ENCODE measurements around the gene RGMB.

RGMB gene

DNA sequence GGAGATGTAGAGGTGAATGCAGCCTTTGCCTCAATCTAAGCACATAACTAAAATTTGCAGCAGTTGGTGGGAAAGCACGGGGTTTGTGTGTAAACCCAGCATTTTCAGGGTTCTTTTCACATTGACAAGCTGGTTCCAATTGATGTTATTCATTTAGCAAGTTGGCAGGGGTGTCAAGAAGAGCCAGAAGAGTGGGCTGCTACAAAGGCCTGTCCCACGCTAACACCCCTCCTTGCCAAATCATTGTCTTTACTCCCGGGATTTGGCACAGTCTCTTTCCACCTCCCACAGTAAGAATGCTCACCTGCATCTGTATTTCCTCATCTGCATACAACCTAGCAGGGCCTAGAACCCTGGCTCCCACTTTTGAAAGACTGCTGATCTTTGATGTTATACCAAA is 11.8 kb downstream of the RGMB start:
- DNase-seq (ENCODE audit: low read depth, low spot score), result no peak
- TF ChIP-seq EZH2 (IDR thresholded peaks at IDR 0.05) (no peak), FOXP2 (optimal IDR thresholded peaks at IDR 0.05; ENCODE audit: control extremely low read depth, extremely low read length, insufficient read depth) (no peak), POLR2AphosphoS5 (IDR thresholded peaks at IDR 0.05; ENCODE audit: borderline replicate concordance, low read depth, low read length) (no peak)
- H3K36me3 ChIP-seq (ENCODE audit: insufficient read depth, low read length), result peaks cover 38% of the 10 kb centered on the region
- no peak overlapping the region for H3K4me3 ChIP-seq
- H3K9ac ChIP-seq (ENCODE audit: insufficient read length), result no peak overlapping the region
- H3K9me3 ChIP-seq (ENCODE audit: low read depth, low read length), result no peaks in the 10 kb centered on the region
- no peak overlapping the region for H3K27ac ChIP-seq

DNA sequence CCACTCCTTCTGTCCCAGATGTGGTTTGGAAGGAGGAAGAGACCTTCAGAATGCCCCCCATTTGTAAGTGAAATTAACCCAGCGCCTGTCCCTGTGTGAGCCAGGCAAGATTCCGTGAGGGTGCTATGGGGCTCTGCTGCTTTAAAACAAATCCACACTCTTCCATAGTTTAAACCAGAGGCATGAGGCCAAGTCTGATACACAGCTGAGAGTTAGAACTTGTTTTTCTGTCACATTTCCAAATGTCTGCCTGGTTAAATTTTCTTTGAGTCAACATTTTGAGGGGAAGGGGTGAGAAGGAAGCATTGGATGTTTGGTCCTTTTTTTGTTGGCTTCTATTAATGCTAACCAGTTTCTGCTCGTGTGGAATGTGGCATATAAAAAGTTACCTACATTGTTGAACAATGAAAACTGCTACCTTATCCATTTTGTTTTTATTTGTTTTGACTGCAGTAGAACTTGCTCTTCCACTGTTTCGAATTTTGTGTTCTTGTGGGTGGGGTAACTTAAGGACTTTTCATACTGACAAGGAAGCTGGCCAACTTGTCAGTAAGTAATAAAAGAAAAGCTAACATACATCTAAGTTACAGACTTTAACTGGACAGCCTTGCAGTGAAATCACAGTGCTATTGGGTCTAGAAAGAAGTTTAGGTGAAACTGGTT is 12.9 kb downstream of the RGMB start:
- H3K9ac ChIP-seq (ENCODE audit: insufficient read length), result no peak overlapping the region
- H3K36me3 ChIP-seq (ENCODE audit: insufficient read depth, low read length), result peaks cover 29% of the 10 kb centered on the region
- no peak overlapping the region for H3K27ac ChIP-seq
- H3K4me3 ChIP-seq, result no peak overlapping the region
- no peaks in the 10 kb centered on the region for H3K9me3 ChIP-seq (ENCODE audit: low read depth, low read length)
- TF ChIP-seq FOXP2 (optimal IDR thresholded peaks at IDR 0.05; ENCODE audit: control extremely low read depth, extremely low read length, insufficient read depth), result no peak
- DNase-seq (ENCODE audit: low read depth, low spot score), result no peak

DNA sequence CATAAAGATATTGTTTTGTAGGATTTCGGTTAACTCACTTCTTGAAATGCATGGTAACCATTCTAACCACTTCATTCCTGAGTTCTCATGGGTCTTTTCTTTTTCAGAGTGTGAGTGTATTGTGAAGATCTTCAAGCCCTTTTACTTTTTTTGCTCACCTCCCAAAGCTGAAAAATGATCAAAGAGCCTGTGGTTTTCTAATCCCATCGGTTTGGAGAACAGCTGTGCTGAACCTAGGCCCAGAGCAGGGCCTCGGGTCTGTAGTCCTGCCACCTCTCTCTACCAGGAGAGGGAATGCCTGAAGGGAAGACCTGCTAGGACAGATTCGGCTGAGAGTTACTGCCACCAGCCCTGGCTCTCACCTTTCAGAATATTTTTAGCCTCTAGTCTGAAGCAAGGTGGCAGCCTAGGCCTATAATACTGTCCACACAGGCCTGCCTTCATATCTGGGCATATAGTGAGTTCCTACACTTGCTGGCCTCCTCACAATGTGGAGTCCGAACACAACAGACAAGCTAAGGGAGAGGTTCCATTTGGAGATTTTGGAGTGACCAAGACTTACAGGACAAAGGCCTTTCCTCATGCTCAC is 13.8 kb downstream of the RGMB start:
- no peak overlapping the region for H3K9ac ChIP-seq (ENCODE audit: insufficient read length)
- H3K36me3 ChIP-seq (ENCODE audit: insufficient read depth, low read length), result peaks cover 20% of the 10 kb centered on the region; the same call in 1 of the 2 replicates
- no peak for TF ChIP-seq EZH2 (IDR thresholded peaks at IDR 0.05)
- TF ChIP-seq FOXP2 (optimal IDR thresholded peaks at IDR 0.05; ENCODE audit: control extremely low read depth, extremely low read length, insufficient read depth), result no peak
- TF ChIP-seq POLR2AphosphoS5 (IDR thresholded peaks at IDR 0.05; ENCODE audit: borderline replicate concordance, low read depth, low read length), result no peak
- H3K4me3 ChIP-seq, result no peak overlapping the region
- no peak for DNase-seq (ENCODE audit: low read depth, low spot score)
- H3K27ac ChIP-seq, result no peak overlapping the region
- H3K9me3 ChIP-seq (ENCODE audit: low read depth, low read length), result no peaks in the 10 kb centered on the region

DNA sequence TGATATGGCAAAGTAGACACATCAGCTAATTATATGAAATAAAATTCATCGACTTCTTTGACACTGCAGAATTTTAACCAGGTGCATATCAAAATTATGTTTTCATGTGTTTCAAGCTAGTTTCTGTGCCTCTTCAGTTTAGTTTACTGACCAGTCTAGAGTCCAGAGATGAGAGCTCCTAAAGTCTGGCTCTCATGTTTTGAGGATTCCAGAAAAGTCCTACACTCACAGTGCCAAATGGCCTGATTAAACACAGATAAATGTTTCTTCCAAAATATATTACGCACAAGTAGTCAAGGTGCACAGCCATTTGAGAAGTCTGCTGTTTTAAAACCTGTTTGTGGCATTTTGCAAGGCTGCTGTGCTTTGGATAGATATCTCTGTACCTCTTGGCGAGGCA is 15.6 kb downstream of the RGMB start:
- H3K36me3 ChIP-seq (ENCODE audit: insufficient read depth, low read length), result peaks cover 14% of the 10 kb centered on the region
- H3K9me3 ChIP-seq (ENCODE audit: low read depth, low read length), result no peaks in the 10 kb centered on the region
- TF ChIP-seq FOXP2 (optimal IDR thresholded peaks at IDR 0.05; ENCODE audit: control extremely low read depth, extremely low read length, insufficient read depth) (no peak), POLR2AphosphoS5 (IDR thresholded peaks at IDR 0.05; ENCODE audit: borderline replicate concordance, low read depth, low read length) (no peak), EZH2 (IDR thresholded peaks at IDR 0.05) (no peak)
- no peak overlapping the region for H3K9ac ChIP-seq (ENCODE audit: insufficient read length)
- H3K27ac ChIP-seq, result no peak overlapping the region
- no peak overlapping the region for H3K4me3 ChIP-seq
- DNase-seq (ENCODE audit: low read depth, low spot score), result no peak

- TF ChIP-seq EZH2 (IDR thresholded peaks at IDR 0.05) (no peak), FOXP2 (optimal IDR thresholded peaks at IDR 0.05; ENCODE audit: control extremely low read depth, extremely low read length, insufficient read depth) (no peak), POLR2AphosphoS5 (IDR thresholded peaks at IDR 0.05; ENCODE audit: borderline replicate concordance, low read depth, low read length) (no peak)
- Histone ChIP-seq H3K27ac (no peak overlapping the region), H3K36me3 (ENCODE audit: insufficient read depth, low read length) (peaks cover 13% of the 10 kb centered on the region)
These were observed 17.6 kb downstream of the RGMB start for GRCh38 chr5:98791001-98791519.

GRCh38 chr5:98791898-98792580 is 18.6 kb downstream of the RGMB start:
- TF ChIP-seq EZH2 (IDR thresholded peaks at IDR 0.05), result no peak
- no peak for TF ChIP-seq FOXP2 (optimal IDR thresholded peaks at IDR 0.05; ENCODE audit: control extremely low read depth, extremely low read length, insufficient read depth)
- TF ChIP-seq POLR2AphosphoS5 (IDR thresholded peaks at IDR 0.05; ENCODE audit: borderline replicate concordance, low read depth, low read length), result no peak
- Histone ChIP-seq H3K27ac (no peak overlapping the region), H3K36me3 (ENCODE audit: insufficient read depth, low read length) (peaks cover 13% of the 10 kb centered on the region), H3K9me3 (ENCODE audit: low read depth, low read length) (no peaks in the 10 kb centered on the region), H3K9ac (ENCODE audit: insufficient read length) (no peak overlapping the region), H3K4me3 (no peak overlapping the region)
- no peak for DNase-seq (ENCODE audit: low read depth, low spot score)

More at GRCh38 chr5:98791001-98791519, 17.6 kb downstream of the RGMB start:
- Histone ChIP-seq H3K9me3 (ENCODE audit: low read depth, low read length) (no peaks in the 10 kb centered on the region), H3K9ac (ENCODE audit: insufficient read length) (no peak overlapping the region), H3K4me3 (no peak overlapping the region)
- no peak for DNase-seq (ENCODE audit: low read depth, low spot score)

- Histone ChIP-seq H3K4me3 (no peak overlapping the region), H3K9ac (ENCODE audit: insufficient read length) (no peak overlapping the region), H3K36me3 (ENCODE audit: insufficient read depth, low read length) (peaks cover 7% of the 10 kb centered on the region), H3K9me3 (ENCODE audit: low read depth, low read length) (no peaks in the 10 kb centered on the region), H3K27ac (no peak overlapping the region)
- DNase-seq (ENCODE audit: low read depth, low spot score), result no peak
- TF ChIP-seq POLR2AphosphoS5 (IDR thresholded peaks at IDR 0.05; ENCODE audit: borderline replicate concordance, low read depth, low read length), result no peak
- TF ChIP-seq FOXP2 (optimal IDR thresholded peaks at IDR 0.05; ENCODE audit: control extremely low read depth, extremely low read length, insufficient read depth), result no peak
- TF ChIP-seq EZH2 (IDR thresholded peaks at IDR 0.05), result no peak
These were observed 19.8 kb downstream of the RGMB start for GRCh38 chr5:98793223-98793622.

DNA sequence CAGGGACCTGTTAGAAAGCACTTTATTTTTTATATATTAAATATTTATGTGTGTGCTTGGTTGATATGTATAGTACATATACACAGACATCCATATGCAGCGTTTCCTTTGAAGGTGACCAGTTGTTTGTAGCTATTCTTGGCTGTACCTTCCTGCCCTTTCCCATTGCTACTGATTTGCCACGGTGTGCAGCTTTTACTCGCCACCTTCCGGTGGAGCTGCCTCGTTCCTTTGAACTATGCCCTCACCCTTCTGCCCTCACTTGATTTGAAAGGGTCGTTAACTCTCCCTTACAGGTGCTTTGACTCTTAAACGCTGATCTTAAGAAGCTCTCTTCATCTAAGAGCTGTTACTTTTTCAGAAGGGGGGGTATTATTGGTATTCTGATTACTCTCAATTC is 20.5 kb downstream of the RGMB start:
- Histone ChIP-seq H3K27ac (no peak overlapping the region), H3K4me3 (no peak overlapping the region), H3K9ac (ENCODE audit: insufficient read length) (no peak overlapping the region), H3K36me3 (ENCODE audit: insufficient read depth, low read length) (peaks cover 7% of the 10 kb centered on the region), H3K9me3 (ENCODE audit: low read depth, low read length) (no peaks in the 10 kb centered on the region)
- no peak for TF ChIP-seq POLR2AphosphoS5 (IDR thresholded peaks at IDR 0.05; ENCODE audit: borderline replicate concordance, low read depth, low read length)
- no peak for TF ChIP-seq EZH2 (IDR thresholded peaks at IDR 0.05)
- TF ChIP-seq FOXP2 (optimal IDR thresholded peaks at IDR 0.05; ENCODE audit: control extremely low read depth, extremely low read length, insufficient read depth), result no peak
- DNase-seq (ENCODE audit: low read depth, low spot score), result no peak
